SK-N-MC (cell line): Measurements from ENCODE around the gene TRIM7.

Experiments used
- DNase-seq: peaks from one replicate; pipeline ENCODE4 v3.0.0-alpha.2; 2011; ENCODE audit warnings: low read depth, low spot score
- H3K27ac ChIP-seq: fragments of 200-600 bp; sonication (generic); 2 replicates; pipeline ENCODE4 v1.5.1; 2016; ENCODE audit warnings: mixed run types
- H3K36me3 ChIP-seq: fragments of 200-600 bp; sonication (generic); 2 replicates; pipeline ENCODE4 v1.6.1; 2017; ENCODE audit warnings: antibody characterized with exemption, low read length, mixed read lengths; ENCODE audit not compliant: insufficient read depth
- H3K4me3 ChIP-seq: fragments of 200-600 bp; sonication (generic); 2 replicates; pipeline ENCODE4 v1.5.1; 2016
- H3K9ac ChIP-seq: fragments of 200-600 bp; sonication (generic); 2 replicates; pipeline ENCODE4 v1.8.0; 2017; ENCODE audit warnings: mixed run types, mixed read lengths; ENCODE audit not compliant: insufficient read length
- H3K9me3 ChIP-seq: fragments of 200-600 bp; sonication (generic); 2 replicates; pipeline ENCODE4 v1.6.1; 2017; ENCODE audit warnings: low read depth, mild to moderate bottlenecking, antibody characterized with exemption, low read length, moderate library complexity, mixed read lengths
- EZH2 ChIP-seq: fragments of 200-600 bp; sonication (generic); IDR thresholded peaks from one replicate; pipeline ENCODE4 v1.6.1; 2017; ENCODE audit warnings: antibody characterized with exemption
- FOXP2 ChIP-seq: optimal IDR thresholded peaks from 2 replicates; pipeline ENCODE3; 2011; ENCODE audit warnings: mild to moderate bottlenecking, moderate library complexity; ENCODE audit not compliant: insufficient read depth; ENCODE audit errors: extremely low read length, control extremely low read depth
- POLR2AphosphoS5 ChIP-seq: IDR thresholded peaks from 2 replicates; pipeline ENCODE4 v1.6.1; 2012; ENCODE audit warnings: mild to moderate bottlenecking, low read depth, low read length, borderline replicate concordance

The TRIM7 gene

GRCh38 chr5:181203093-181203711 is 1.8 kb downstream of the TRIM7 start:
- Histone ChIP-seq H3K27ac (no peak overlapping the region), H3K4me3 (peak overlapping the region; percentile 90), H3K9ac (no peak overlapping the region), H3K36me3 (no peaks in the 10 kb centered on the region), H3K9me3 (no peaks in the 10 kb centered on the region)
- no peak for TF ChIP-seq POLR2AphosphoS5
- TF ChIP-seq FOXP2: no peak
- TF ChIP-seq EZH2: no peak
- DNase-seq: no peak

- Histone ChIP-seq H3K4me3 (no peak overlapping the region), H3K27ac (no peak overlapping the region), H3K9ac (no peak overlapping the region), H3K36me3 (no peaks in the 10 kb centered on the region), H3K9me3 (no peaks in the 10 kb centered on the region)
- TF ChIP-seq POLR2AphosphoS5 (no peak), EZH2 (no peak), FOXP2 (no peak)
- no peak for DNase-seq
Observed at GRCh38 chr5:181200816-181201215, 4.2 kb downstream of the TRIM7 start.

- Histone ChIP-seq H3K9me3 (no peaks in the 10 kb centered on the region), H3K27ac (no peak overlapping the region), H3K36me3 (no peaks in the 10 kb centered on the region), H3K9ac (no peak overlapping the region), H3K4me3 (no peak overlapping the region)
- no peak for DNase-seq
- TF ChIP-seq POLR2AphosphoS5 (no peak), EZH2 (no peak), FOXP2 (no peak)
Observed at GRCh38 chr5:181199881-181200638, 4.9 kb downstream of the TRIM7 start.

GRCh38 chr5:181198905-181199519 is 6.0 kb downstream of the TRIM7 start:
- TF ChIP-seq EZH2 (no peak), POLR2AphosphoS5 (no peak)
- no peak overlapping the region for H3K4me3 ChIP-seq
- no peak overlapping the region for H3K27ac ChIP-seq
- no peak for DNase-seq
- H3K9me3 ChIP-seq: no peaks in the 10 kb centered on the region
- no peaks in the 10 kb centered on the region for H3K36me3 ChIP-seq
- H3K9ac ChIP-seq: no peak overlapping the region

GRCh38 chr5:181198106-181198685 is 6.8 kb downstream of the TRIM7 start:
- no peak overlapping the region for H3K27ac ChIP-seq
- no peaks in the 10 kb centered on the region for H3K9me3 ChIP-seq
- no peak for DNase-seq
- TF ChIP-seq EZH2: no peak
- no peak for TF ChIP-seq FOXP2
- TF ChIP-seq POLR2AphosphoS5: no peak
- H3K9ac ChIP-seq: no peak overlapping the region
- no peak overlapping the region for H3K4me3 ChIP-seq
- no peaks in the 10 kb centered on the region for H3K36me3 ChIP-seq

GRCh38 chr5:181197326-181197951 is 7.6 kb downstream of the TRIM7 start:
- TF ChIP-seq POLR2AphosphoS5: no peak
- no peak for TF ChIP-seq EZH2
- TF ChIP-seq FOXP2: no peak
- Histone ChIP-seq H3K4me3 (no peak overlapping the region), H3K27ac (no peak overlapping the region), H3K9ac (no peak overlapping the region), H3K9me3 (no peaks in the 10 kb centered on the region), H3K36me3 (no peaks in the 10 kb centered on the region)
- DNase-seq: no peak

- no peak overlapping the region for H3K27ac ChIP-seq
- DNase-seq: no peak
- TF ChIP-seq FOXP2 (no peak), EZH2 (no peak), POLR2AphosphoS5 (no peak)
- no peaks in the 10 kb centered on the region for H3K9me3 ChIP-seq
- H3K9ac ChIP-seq: no peak overlapping the region
- no peak overlapping the region for H3K4me3 ChIP-seq
- H3K36me3 ChIP-seq: no peaks in the 10 kb centered on the region
Observed at GRCh38 chr5:181195249-181195761, 9.7 kb downstream of the TRIM7 start.

GRCh38 chr5:181194489-181195248 is 10.3 kb downstream of the TRIM7 start:
- DNase-seq: no peak
- TF ChIP-seq EZH2 (no peak), FOXP2 (no peak), POLR2AphosphoS5 (no peak)
- Histone ChIP-seq H3K4me3 (no peak overlapping the region), H3K36me3 (no peaks in the 10 kb centered on the region), H3K9me3 (no peaks in the 10 kb centered on the region), H3K9ac (no peak overlapping the region), H3K27ac (no peak overlapping the region)
